ENCODE measurements around the gene TRMT44. TPM values are rescaled to one million over a fixed set of nuclear protein-coding genes. Genes with fewer than 3 reads are reported as not detected.

Gene TRMT44
- total and polyA plus RNA-seq, 2 of the 4 experiments (the other 2 are of a cell fraction), result 7.3 to 8.1 TPM

DNA sequence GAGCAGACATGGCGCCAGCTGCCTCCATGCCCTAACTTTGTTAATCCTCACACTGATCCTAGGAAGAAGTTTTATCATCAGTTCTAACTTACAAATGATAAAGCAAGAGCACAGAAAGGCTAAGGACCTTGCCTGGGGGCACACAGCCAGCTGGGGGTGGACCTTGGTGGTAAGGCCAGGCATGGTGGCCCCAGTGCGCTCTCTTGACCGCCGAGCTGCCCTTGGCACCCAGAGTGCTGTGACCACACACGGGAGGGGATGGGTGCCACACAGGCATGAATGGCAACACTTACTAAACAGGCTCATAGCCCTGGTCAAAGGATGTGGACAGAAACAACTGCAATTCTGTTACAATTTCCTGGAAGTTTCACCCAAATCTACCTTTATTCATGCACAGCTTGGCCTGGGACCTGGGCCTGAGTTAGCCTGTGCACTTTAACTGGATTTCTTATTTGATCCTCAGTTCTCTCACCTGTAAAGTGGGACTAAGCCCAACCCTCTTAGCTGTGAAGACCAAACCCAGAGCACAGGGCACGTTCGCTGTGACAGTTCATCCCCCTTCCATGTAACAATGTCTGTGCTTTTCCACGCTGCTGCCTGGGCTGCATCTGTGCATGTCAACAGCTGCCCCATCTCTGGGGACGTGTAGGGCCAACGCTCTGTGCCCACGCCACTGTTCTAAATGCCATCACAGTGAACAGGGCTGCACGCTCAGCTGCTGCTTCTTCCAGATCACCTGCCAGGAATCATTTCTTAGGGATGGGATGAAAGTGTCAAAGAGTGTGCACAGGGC, 44.9 kb upstream of the TRMT44 start:
- Histone ChIP-seq H2AK9ac (replicated peaks; ENCODE audit: low read depth, low read length, poor library complexity) (no peak overlapping the region), H3K4me2 (ENCODE audit: low read depth, low read length) (no peak overlapping the region), H4K8ac (ENCODE audit: low read depth in 2 of 2, low read length in 2 of 2) (no peak overlapping the region), H3K18ac (ENCODE audit: low read depth, low read length) (no peak overlapping the region), H3K79me1 (ENCODE audit: low read depth in 1 of 2, low read length in 2 of 2) (no peaks in the 10 kb centered on the region; a peak in 1 of 4 replicates), H4K91ac (ENCODE audit: insufficient read depth, low read depth, low read length) (no peak overlapping the region), H3K14ac (replicated peaks; ENCODE audit: low read depth, low read length) (no peak overlapping the region), H3K27me3 (ENCODE audit: control insufficient read depth, insufficient read depth, low read length) (no peaks in the 10 kb centered on the region), H3K27ac (ENCODE audit: insufficient read depth, low read length) (no peak overlapping the region), H2BK5ac (ENCODE audit: low read depth, low read length, poor library complexity, severe bottlenecking) (no peak overlapping the region), H2AFZ (replicated peaks; ENCODE audit: low read length, poor library complexity) (no peak overlapping the region), H2BK20ac (ENCODE audit: low read depth, low read length) (no peak overlapping the region), H3K9me1 (ENCODE audit: insufficient read depth, low read length) (peaks cover 12% of the 10 kb centered on the region; the same call in 1 of the 2 replicates), H3K23ac (ENCODE audit: low read depth, low read length) (no peak overlapping the region), H4K5ac (ENCODE audit: low read depth, low read length) (no peak overlapping the region), H3K9ac (ENCODE audit: low read depth, low read length) (no peak overlapping the region), H2BK120ac (ENCODE audit: low read depth, low read length) (no peak overlapping the region), H3K4me1 (ENCODE audit: control insufficient read depth, insufficient read depth, low read length) (peaks cover 22% of the 10 kb centered on the region), H3K9me3 (ENCODE audit: control insufficient read depth, insufficient read depth, low read length) (no peaks in the 10 kb centered on the region), H3K4ac (ENCODE audit: low read depth, low read length) (no peak overlapping the region), H2BK15ac (ENCODE audit: low read depth, low read length) (no peak overlapping the region), H3K56ac (ENCODE audit: extremely low read depth, insufficient read depth, low read length) (no peak overlapping the region), H2AK5ac (ENCODE audit: low read depth, low read length) (no peak overlapping the region), H3K4me3 (ENCODE audit: insufficient read depth, low read depth, low read length) (no peak overlapping the region), H3K36me3 (ENCODE audit: control insufficient read depth, insufficient read depth, low read length) (peaks cover 20% of the 10 kb centered on the region), H4K20me1 (ENCODE audit: insufficient read depth, low read length) (peaks cover 14% of the 10 kb centered on the region)
- DNase-seq (no peak), ATAC-seq (ENCODE audit: low read depth) (no peak)
- in situ Hi-C loops (cut with MboI; ENCODE audit: low sequenced_read_pairs), result no loop called here
- intact Hi-C loops (cut with micrococcal nuclease), result no loop called here
- dilution Hi-C loops (cut with HindIII; ENCODE audit: low sequenced_read_pairs, unreplicated experiment), result no loop called here
- ChIA-PET POLR2A (ENCODE audit: unreplicated experiment) (no interaction called here), CTCF (no interaction called here)
- no TSS peak for BruUV-seq (replicated peaks)
- no peak for TF ChIP-seq CHD1 (IDR thresholded peaks at IDR 0.05; ENCODE audit: low read depth, low read length)
- TF ChIP-seq RCOR1 (IDR thresholded peaks at IDR 0.05; ENCODE audit: insufficient replicate concordance, low read length), result no peak
- no peak for TF ChIP-seq RFX5 (IDR thresholded peaks at IDR 0.05; ENCODE audit: low read depth, low read length)
- TF ChIP-seq MXI1 (IDR thresholded peaks at IDR 0.05; ENCODE audit: borderline replicate concordance, low read depth, low read length), result no peak
- TF ChIP-seq NFE2L2 (IDR thresholded peaks at IDR 0.05; ENCODE audit: low read depth, low read length), result no peak
- WGBS, 2 experiments (ENCODE audit: extremely low coverage in 2 of 2, insufficient read length in 1 of 2), result 100% methylated on average over 4 of the region's 12 CpGs; no CpG with 5 or more reads in 1 of the 2 experiments
